ENCODE results near the gene BRINP1.

DNA sequence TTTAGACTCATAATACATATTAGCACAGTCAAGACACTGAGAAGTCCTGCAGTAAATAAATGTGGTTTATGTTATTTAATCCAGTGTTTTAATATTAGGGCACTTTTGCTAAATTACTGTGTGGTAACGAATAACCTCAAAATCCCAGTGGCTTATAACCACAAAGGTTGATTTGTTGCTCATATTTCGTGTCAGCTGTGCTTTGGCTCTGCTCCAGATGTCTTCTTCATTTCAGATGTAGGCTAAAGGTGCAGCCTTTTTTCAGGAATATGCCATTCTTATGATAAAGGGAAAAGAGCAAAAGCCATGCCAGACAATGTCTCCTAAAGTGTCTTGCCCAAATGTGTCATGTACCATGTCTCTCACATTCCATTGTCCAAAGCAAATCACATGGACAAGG lies 144.8 kb downstream of the BRINP1 start:
- TF ChIP-seq, protein P1, sequence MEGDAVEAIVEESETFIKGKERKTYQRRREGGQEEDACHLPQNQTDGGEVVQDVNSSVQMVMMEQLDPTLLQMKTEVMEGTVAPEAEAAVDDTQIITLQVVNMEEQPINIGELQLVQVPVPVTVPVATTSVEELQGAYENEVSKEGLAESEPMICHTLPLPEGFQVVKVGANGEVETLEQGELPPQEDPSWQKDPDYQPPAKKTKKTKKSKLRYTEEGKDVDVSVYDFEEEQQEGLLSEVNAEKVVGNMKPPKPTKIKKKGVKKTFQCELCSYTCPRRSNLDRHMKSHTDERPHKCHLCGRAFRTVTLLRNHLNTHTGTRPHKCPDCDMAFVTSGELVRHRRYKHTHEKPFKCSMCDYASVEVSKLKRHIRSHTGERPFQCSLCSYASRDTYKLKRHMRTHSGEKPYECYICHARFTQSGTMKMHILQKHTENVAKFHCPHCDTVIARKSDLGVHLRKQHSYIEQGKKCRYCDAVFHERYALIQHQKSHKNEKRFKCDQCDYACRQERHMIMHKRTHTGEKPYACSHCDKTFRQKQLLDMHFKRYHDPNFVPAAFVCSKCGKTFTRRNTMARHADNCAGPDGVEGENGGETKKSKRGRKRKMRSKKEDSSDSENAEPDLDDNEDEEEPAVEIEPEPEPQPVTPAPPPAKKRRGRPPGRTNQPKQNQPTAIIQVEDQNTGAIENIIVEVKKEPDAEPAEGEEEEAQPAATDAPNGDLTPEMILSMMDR (IDR thresholded peaks at IDR 0.05): no peak
- TF ChIP-seq EP300 (IDR thresholded peaks at IDR 0.05) (no peak), POLR2A (IDR thresholded peaks at IDR 0.05) (no peak)

All from tibial nerve (tissue), 4 donors.